Measurements from ENCODE around the gene TFEB.

Gene TFEB

DNA sequence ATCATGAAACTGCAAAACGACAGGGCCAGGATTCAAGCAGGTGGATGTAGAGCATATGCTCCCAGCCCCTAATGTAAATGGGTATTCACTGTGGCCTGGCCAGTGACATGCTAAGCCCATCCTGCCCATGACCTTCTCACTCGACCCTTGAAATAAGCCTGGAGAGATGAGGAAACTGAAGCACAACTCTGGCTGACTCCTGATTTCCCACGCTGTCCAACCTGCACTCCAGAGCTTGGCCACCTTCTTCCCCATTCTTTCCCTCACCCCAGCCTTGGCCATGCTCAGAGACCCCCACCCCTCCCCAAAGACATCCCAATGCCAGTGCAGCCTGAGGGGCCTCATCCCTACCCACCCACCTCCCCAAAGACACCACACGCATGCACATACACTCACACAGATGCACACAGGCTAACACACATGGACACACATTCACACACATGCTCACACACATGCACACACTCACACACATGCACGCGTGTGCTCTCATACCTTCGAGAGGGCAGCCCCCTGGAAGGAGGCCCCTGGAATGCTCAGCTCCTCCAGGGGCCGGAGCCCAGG, 12.4 kb downstream of the TFEB start:
- DNase-seq (ENCODE audit: low spot score): no peak

DNA sequence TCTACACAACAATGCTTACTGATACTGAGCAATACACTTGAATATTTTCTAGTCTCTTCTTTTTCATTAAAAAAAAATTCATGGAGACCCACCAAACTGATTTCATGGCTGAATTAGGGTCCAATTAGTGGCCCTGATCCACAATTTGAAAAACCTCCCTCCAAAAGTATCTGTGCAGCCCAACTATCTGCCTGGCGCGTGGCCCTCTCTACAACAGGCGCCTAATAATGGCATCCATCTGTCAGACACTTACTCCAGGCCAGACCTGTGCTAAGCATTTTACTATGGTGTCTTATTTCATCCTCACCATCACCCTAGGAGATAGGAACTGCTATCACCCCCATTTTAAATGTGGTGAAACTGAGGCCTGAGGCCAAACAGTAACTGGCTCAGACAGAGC, 14.0 kb downstream of the TFEB start:
- no peak for DNase-seq (ENCODE audit: low spot score)

DNA sequence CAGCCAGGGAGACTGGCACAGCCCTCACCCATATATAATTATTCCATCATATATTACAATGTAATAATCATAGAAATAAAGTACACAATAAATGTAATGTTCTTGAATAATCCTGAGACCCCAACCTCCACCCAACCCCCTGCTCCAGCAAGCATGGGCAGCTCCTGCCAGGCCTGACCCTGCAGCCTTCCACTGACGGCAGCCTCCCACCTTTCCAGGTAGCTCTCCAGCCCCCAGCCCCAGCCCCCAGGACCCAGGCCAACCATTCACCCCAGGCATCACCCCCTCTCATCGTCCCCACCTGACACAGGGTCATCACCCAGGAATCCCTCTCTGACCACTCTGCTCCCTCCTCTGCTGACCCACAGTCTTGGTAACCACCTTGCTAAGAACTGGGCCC, 14.6 kb downstream of the TFEB start:
- DNase-seq (ENCODE audit: low spot score): no peak

DNA sequence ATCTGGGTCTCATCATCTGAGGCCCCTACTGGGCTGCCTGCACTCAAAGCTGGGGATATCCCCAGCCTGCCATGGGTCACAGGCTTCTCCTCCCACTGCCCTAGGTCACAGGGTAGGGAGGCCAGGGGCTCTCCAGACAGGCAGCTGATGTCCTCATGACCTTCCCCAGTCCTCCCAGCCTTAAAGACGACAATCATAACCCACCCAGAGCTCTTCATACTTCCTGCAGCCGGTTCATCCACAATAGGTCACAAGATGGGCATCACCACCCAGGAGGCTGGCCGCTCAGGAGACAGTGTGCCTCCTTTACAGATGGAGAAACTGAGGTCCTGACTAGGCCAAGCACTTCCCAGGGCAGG, 15.2 kb downstream of the TFEB start:
- no peak for DNase-seq (ENCODE audit: low spot score)

DNA sequence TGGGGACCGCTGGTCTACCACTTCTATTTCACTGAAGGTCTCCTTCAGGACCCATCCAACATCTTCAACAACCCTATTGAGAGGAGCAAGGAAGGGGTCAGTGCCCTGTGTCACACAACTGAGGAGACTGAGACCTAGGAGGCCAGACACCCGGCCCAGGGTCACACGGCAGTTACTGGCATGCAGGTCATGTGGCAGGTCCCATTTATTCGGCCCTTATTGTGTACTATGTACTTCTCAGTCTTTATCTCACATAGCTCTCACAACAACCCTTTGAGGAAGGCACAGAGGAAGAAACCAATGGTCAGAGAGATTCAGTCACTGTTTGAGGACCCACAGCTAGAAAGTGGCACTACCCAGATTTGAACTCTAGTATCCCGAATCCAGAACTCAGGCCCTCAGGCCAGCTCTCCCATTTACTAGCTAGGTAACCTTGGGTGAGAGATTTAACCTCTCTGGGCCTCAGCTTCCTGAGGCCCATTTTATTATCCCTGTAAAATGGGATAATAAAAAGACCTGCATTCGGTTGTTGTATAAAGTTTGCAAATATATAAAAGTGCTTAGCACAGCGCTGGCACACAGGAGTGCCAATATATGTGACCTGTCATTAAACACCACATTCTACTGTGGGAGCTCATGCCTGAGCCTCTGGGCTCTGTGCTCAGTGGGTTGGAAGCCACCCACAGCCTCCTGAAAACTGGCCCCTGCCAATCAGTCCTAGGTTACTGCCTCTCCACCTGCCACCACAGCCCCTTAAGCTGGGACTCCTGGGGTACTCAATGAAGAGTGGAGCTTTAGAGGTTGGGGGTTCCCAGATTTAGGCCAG, 15.8 kb downstream of the TFEB start:
- no peak for DNase-seq (ENCODE audit: low spot score)

DNA sequence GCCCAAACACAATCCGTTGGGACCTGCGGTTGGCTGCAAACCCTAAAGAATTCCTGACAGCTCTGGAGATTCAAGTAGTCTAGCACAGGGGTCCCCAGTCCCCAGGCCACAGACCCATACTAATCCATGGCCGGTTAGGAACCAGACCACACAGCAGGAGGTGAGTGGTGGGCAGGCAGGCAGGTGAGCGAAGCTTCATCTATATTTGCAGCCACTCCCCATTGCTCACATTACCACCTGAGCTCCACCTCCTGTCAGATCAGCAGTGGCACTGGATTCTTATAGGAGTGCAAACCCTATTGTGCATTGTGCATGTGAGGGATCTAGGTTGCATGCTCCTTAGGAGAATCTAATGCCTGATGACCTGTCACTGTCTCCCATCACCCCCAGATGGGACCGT, 16.6 kb downstream of the TFEB start:
- DNase-seq (ENCODE audit: low spot score): no peak

DNA sequence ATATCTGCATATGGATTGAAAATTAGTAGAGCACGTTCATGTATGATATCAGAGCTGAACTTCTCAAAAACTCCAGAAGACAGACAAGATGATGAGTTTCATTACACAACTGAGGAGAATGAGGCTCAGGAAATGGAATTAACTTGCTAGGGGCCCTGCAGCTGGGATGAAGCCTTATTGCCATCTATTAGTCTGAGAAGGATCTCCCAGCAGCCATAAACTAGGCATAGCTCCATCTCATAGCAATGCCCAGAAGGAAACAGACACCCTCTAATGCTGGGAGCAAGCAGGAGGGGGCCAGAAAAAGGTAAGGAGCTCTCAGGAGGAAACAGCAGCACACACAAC, 18.0 kb downstream of the TFEB start:
- DNase-seq (ENCODE audit: low spot score): no peak

DNA sequence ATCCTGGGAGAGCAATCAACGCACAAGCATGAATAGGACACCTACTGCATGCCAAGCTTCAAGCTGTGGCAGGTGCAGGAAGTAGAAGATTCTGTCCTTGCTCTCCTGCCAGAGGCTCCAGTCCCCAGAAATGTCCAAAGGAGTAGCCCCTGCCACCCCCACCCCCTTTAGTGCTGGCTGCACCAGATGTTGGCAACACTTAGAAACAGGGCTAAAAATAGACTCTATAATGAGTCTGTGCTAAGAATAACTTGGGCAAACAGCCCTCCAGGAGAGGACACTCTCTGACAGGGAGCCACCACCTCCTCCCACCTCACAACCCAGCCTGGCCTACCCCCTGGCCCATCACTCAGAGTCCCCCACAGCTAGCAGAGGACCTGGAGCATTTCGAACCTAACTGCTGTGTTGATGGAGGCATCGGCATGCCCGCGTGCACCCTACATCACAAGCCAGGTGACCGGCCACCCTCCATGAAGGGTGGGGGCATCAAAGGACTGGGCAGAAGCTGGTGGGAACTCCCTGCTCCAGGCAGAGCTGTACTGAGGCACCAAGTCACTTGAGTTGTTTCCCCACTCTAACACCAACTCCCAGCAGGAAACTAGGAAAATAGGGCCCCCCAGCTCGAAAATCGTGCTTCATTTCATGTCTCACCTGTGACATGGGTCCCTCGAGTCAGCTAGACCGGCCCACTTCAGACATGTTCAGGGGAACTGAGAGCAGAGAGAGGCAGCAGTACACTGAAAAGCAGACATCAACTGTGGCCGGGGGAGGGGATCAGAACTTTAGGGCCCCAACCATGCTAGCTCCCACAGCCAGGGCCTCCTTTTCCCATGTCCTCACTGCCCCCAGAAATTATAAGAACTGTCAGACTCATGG, 18.7 kb downstream of the TFEB start:
- no peak for DNase-seq (ENCODE audit: low spot score)

DNA sequence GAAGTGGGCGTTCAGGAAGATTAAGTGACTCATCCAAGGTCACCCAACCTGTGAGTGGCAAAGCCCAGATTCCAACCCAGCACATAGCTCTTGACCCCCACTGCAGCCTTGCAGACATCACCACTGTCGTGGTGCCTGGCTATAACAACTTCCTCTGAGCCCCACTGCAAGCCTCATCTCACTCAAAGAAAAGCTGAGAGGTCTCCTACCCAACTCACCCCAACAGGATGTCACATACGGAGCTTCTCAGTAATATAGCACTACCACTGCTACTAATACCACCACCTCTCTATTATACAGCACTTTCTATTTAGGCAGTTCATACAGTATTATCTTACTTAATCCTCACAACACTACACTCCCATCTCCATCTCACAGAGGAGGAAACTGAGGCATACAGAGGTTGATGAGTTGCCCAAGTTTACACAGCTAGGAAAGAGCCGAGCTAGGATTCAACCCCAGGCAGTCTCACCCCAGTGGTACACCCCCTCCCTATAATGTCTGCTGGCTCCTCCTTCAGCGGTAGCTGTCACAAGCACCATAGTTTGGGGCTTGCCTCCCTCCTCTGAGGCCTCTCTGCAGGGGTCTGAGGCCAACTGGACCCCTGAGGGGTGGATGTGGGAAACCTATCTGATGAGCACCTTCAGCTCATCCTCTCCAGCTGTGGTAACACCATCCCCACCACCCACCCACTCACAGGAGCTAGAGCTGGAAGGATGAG, 19.5 kb downstream of the TFEB start:
- no peak for DNase-seq (ENCODE audit: low spot score)

DNA sequence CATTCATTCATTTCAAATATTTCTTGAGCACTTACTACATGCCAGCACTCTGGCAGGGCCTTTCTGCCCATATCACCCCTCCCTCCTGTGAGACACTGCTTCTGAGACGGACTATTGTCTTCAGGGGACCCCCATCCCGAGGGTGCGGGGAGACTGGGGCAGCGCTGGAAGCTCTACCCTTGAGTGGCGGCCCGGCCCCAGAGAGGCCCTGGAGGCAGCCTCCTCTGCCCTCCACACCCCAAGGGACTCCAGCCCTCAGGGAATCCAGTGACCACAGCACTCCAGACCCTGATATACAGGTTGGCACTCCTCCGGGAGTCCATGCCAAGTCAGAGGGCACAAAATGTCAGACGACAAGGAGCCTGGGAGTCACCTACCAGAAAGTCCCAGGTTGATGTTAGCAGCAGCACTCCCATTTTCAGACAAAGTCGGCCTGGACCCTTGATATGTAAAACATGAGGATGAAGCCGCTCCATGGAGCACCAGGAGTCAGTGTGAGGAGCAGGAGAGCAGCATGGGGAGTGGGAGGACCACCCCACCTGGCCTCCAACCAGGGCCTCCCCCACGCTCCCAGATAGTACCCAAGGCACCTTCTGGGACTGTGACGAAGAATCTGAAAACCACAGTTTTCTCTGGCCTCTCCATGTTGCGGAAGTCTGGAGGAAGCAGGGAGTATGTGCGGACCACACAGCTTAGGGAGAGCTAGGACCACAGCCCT, 20.7 kb downstream of the TFEB start:
- no peak for DNase-seq (ENCODE audit: low spot score)

DNA sequence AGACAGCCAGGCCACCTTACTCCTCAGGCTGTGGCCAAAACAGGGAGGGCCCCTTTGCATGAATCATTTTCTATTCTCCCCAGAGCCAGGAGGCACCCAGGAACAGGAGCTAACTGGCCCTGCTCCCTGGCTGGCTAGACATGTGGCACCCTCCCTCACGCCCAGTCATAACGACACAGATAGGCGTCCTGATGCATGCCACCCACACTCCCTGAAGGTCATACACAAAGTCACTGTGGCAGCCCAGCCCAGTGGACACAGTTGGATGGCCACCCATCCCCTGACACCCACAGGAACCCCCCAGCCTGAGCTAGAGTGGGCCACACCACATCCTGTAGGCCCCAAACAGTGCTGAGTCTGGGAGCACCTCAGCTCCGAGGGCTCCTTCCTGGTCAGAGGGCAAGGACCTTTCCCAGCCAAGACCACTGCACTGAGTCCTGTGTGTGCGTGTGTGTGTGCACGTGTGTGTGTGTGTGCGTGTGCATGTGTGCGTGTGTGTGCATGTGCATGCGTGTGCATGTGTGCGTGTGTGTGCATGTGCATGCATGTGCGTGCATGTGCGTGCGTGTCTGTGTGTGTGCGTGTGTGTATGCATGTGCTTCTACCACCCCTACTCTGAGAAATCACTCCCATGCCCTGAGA, 21.6 kb downstream of the TFEB start:
- no peak for DNase-seq (ENCODE audit: low spot score)

DNA sequence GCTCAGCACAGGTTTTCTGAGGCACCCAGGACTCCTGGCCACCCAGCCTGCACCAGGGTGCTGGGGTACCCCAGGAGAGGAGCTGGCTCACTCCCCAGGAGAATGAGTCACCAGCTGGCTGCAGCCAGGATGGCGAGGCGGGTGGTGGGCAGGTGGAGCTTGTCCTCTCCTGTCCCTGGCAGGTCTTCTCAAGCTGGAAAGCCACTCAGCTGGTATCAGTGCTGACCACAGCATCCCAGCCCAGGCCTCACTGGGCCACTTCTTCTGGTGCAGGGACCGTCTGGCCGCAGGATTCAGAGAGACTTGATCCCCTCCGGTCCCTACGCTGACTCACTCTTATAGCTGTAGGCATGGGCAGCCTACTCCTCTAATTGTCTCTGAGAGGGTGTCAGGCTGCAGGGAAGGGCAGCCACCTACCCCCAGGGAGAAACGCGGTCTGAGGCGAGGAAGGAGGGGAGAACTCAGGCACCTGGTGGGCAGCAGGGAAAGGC, 22.2 kb downstream of the TFEB start:
- DNase-seq (ENCODE audit: low spot score): peak; percentile 42

DNA sequence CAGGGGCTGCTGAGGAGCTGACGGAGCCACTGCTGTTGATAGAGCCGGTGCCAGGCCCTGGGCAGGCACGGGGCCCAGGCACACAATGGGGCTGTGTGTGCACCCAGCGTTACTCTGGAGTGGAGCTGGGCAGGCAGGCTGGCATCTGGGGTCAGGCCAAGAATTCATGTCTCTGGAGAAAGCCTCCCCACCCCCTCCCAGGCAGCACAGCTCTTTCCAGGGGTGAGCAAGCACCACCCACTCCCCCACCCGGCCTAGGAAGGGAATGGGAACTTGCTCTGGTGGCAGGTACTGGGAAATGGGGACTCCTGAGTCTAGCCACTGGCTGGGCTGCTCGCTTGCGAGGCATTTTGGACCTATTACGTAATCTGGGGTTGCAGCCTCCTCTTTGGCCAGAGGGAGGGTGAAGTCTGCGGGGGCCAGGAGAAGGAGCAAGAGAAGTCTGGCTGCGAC, 22.7 kb downstream of the TFEB start:
- peak; percentile 49 for DNase-seq (ENCODE audit: low spot score)

DNA sequence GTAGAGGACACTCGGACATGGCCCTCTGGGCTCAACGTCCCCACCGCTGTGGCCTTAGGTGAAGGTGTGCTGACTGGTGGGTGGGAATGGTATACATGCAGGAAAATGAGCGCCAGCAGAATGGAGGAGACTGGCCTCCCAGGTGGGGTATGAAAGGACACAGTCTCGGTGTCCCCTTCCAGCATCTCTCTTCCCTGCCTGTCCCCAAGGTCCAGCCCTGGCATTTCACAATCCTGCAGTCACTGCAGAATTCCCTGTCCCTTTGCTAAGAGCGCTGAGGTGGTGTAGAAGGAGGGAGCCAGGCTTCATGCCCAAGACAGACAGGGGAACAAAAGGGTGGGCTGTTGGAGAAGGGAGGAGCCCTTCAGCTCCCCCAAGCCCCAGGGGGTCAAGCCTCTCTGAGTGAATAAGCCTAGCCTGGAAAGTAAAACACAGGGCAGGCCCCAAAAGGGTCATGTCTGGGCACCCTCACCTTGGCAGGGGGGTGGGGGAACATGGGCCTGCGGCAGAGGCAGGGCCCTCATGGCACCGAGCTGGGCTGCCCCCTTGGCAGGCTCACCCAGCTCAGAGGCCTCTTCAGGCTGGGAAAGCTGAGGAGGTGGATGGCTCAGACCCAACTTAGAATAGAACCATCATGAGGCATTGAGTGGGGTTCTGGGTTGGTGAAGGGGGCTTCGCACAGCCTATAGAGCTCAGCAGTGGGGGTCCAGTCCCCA, 23.9 kb downstream of the TFEB start:
- no peak for DNase-seq (ENCODE audit: low spot score)

DNA sequence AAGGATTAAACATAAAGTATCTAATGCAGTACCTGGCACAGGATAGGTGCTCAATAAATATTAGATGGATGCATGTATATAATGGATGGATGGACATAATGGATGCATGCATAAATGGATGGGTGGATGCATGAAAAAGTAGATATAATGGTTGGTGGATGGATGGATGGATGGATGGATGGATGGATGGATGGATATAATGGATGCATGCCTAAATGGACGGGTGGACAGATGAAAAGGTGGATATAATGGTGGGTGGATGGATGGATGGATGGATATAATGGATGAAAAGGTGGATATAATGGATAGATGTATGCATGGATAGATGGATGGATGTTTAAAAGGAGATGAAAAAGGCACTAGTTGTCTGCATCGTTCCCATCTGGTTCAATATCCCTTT, 26.0 kb downstream of the TFEB start:
- no peak for DNase-seq (ENCODE audit: low spot score)

DNA sequence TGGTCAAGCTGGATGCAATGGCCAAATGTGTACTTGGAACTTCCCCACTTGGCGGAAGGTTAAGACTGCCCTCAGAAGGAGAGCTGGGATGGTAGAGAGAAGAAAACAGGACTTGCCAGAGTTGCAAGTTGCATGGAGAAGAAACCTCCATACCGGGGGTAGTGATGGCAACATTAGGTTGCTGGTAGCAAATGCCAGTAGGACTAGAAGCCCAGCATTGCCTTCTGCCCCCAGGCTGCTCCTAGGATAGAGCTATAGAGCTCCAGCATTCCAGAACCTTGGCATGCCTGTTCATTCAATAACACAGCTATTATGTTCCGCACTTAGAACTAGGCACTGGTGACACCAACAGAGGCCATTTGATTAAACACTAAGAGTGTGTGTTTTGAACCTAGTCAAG, 26.6 kb downstream of the TFEB start:
- DNase-seq (ENCODE audit: low spot score): no peak

DNA sequence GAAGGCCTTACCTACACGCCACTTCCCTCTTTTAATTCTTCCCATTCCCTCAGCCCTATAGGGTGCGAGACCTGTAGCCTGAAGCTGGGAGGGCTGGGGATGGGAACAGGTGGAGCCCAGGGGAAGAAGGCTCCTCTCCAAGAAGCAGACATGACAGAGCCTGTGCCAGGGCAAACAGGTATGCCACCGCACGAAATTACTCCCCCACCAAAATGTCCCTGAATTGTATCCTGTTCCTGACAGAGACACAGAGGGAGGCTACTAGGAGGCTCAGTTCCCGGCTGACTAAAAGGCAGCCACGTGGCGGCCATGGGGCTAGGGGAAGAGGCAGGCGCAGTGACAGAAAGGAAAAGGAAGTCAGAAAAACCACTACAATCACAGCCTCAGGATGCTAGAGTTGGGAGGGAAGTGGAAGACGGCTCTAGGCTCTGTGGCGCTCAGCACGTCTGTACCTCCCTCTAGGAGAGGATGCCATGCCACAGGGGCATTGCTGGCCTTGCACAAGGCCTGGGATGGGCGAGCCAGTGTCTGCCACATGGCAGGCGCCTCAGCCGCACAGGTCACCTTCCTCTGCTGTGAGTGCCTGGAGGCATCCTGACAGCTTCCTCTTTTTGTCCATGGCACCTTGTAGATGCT, 27.7 kb downstream of the TFEB start:
- no peak for DNase-seq (ENCODE audit: low spot score)

DNA sequence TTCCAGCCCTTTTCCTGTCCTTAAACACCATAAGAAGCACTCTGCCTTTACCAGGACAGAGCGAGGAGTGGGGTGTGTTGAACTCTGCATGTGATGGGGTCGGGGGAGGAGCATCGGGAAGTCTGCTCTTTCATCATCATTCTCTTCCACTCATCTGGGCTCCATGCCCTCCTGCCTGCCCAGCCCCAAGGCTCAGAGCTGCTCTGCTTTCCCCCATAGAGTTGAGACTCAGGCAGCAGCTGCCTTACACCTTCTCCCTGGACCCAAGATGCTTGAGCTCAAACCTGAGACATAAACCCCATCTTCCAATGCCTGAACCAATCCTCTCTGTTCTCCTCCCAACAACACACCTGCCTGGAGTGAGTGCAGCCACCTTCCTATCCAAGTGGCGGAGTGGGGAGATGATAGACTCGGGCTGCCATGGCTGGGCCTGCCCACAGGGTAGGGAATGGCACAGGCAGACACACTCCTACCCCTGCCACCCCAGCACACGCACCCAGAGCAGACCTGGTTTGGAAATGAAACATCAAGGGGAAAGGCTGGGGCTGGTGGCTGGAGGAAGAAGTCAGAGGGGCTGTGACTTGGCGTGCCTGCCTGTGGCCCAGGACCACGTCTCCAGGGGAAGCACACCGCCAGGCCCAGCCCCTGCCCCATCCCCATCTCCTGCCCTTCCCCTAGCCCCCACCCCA, 28.4 kb downstream of the TFEB start:
- DNase-seq (ENCODE audit: low spot score): peak; percentile 64
